GM21529 (cell line): ENCODE results near the gene CD40.

Experiments used
- ATAC-seq: cut with Tn5 transposase; IDR thresholded peaks from one replicate; pipeline ENCODE4 v1.9.1; 2021; ENCODE audit not compliant: unreplicated experiment

CD40 gene

GRCh38 chr20:46122516-46123481 is 4.7 kb downstream of the CD40 start:
- no peak for ATAC-seq

- no peak for ATAC-seq
These were observed 5.5 kb downstream of the CD40 start for GRCh38 chr20:46123482-46124245.

- no peak for ATAC-seq
These were observed 8.4 kb downstream of the CD40 start for GRCh38 chr20:46126440-46127056.

GRCh38 chr20:46127396-46128010 is 9.4 kb downstream of the CD40 start:
- no peak for ATAC-seq

GRCh38 chr20:46128310-46129151 is 10.4 kb downstream of the CD40 start:
- no peak for ATAC-seq

GRCh38 chr20:46129955-46130481 is 11.9 kb downstream of the CD40 start:
- no peak for ATAC-seq

- no peak for ATAC-seq
These were observed 12.4 kb downstream of the CD40 start for GRCh38 chr20:46130534-46130933.

- no peak for ATAC-seq
These were observed 13.3 kb downstream of the CD40 start for GRCh38 chr20:46131396-46131795.

GRCh38 chr20:46132705-46133120 is 14.6 kb downstream of the CD40 start:
- no peak for ATAC-seq

- no peak for ATAC-seq
These were observed 16.0 kb downstream of the CD40 start for GRCh38 chr20:46133886-46134654.

- ATAC-seq, result no peak
These were observed 16.6 kb downstream of the CD40 start for GRCh38 chr20:46134716-46135115.

GRCh38 chr20:46135856-46136633 is 17.9 kb downstream of the CD40 start:
- ATAC-seq, result no peak

- no peak for ATAC-seq
These were observed 19.7 kb downstream of the CD40 start for GRCh38 chr20:46137816-46138215.

GRCh38 chr20:46139266-46139889 is 21.3 kb downstream of the CD40 start:
- no peak for ATAC-seq

GRCh38 chr20:46139908-46140482 is 21.9 kb downstream of the CD40 start:
- ATAC-seq, result no peak

- ATAC-seq, result no peak
These were observed 24.0 kb downstream of the CD40 start for GRCh38 chr20:46142124-46142523.

GRCh38 chr20:46144432-46145025 is 26.4 kb downstream of the CD40 start:
- no peak for ATAC-seq
